ENCODE results near the gene COL13A1.

- TF ChIP-seq CTCF (conservative IDR thresholded peaks at IDR 0.05 in 1 of 2, IDR thresholded peaks at IDR 0.05 in 1 of 2; ENCODE audit: low read depth in 1 of 2, low read length in 2 of 2) (no peak), EZH2 (IDR thresholded peaks at IDR 0.05; ENCODE audit: low read length, missing control alignments) (no peak)
Measured at GRCh38 chr10:69836731-69837030, 35.0 kb downstream of the COL13A1 start.
